Panc1 (cell line): ENCODE measurements around the gene KRT82. TPM values are rescaled to one million over a fixed set of nuclear protein-coding genes. Genes with fewer than 3 reads are reported as not detected.
A peak's percentile ranks its signal among the peaks of the same experiment; 100 is the strongest.

ENCODE experiments used
- ATAC-seq: fragments of 200-7000 bp; cut with Tn5 transposase; 2 replicates; pipeline ENCODE4 v1.9.1; 2020; ENCODE audit warnings: mild to moderate bottlenecking, moderate library complexity
- BruUV-seq: library from RNA; stranded (reverse); fragments of 400-500 nt; replicated peaks from 2 replicates; lab custom pipeline; 2021; lab: Mats Ljungman, UMichigan
- CTCF ChIA-PET: fragments of 300-600 bp; sonication (Branson Sonifier 250); formaldehyde crosslinking; loops from one replicate; lab custom pipeline; 2022; ENCODE audit warnings: antibody characterized with exemption; lab: Charles Lee
- POLR2A ChIA-PET: fragments of 300-600 bp; sonication (Branson Sonifier 250); formaldehyde crosslinking; loops from one replicate; lab custom pipeline; 2022; ENCODE audit warnings: antibody characterized with exemption; lab: Charles Lee
- DNase-seq: peaks from one replicate; pipeline ENCODE4 v3.0.0-alpha.2; 2010; ENCODE audit warnings: low read depth, low spot score
- H3K27ac ChIP-seq: 2 replicates; pipeline ENCODE4 v1.5.1; 2011; ENCODE audit warnings: mild to moderate bottlenecking, low read length, inconsistent platforms
- H3K27me3 ChIP-seq: fragments of 200-500 bp; sonication (Bioruptor generic); 2 replicates; pipeline ENCODE4 v1.6.0; 2014; ENCODE audit warnings: low read length, inconsistent platforms; ENCODE audit not compliant: control insufficient read depth, insufficient read depth
- H3K36me3 ChIP-seq: fragments of 200-500 bp; sonication (Bioruptor generic); 2 replicates; pipeline ENCODE4 v1.5.1; 2014; ENCODE audit warnings: inconsistent platforms, mild to moderate bottlenecking, low read length, moderate library complexity; ENCODE audit not compliant: control insufficient read depth, insufficient read depth
- H3K4me1 ChIP-seq: 2 replicates; pipeline ENCODE4 v1.5.1; 2011; ENCODE audit warnings: inconsistent platforms, mild to moderate bottlenecking, low read length, moderate library complexity; ENCODE audit not compliant: control insufficient read depth, insufficient read depth
- H3K4me3 ChIP-seq, 2 experiments: 2 replicates each; pipeline ENCODE4 v1.5.1; 2011 to 2012; ENCODE audit warnings: low read depth in 2 of 2, low read length in 2 of 2, mild to moderate bottlenecking in 2 of 2, inconsistent platforms in 1 of 2, moderate library complexity in 1 of 2
- H3K9me3 ChIP-seq: fragments of 200-500 bp; sonication (Bioruptor generic); 2 replicates; pipeline ENCODE4 v1.5.1; 2014; ENCODE audit warnings: low read depth, mild to moderate bottlenecking, inconsistent platforms, low read length, moderate library complexity; ENCODE audit not compliant: control insufficient read depth, insufficient read depth
- CTCF ChIP-seq: fragments of 450-650 bp; IDR thresholded peaks from 2 replicates; pipeline ENCODE4 v1.5.1; 2017; ENCODE audit warnings: mild to moderate bottlenecking
- POLR2AphosphoS5 ChIP-seq: IDR thresholded peaks from 2 replicates; pipeline ENCODE4 v1.6.1; 2012; ENCODE audit warnings: mild to moderate bottlenecking, low read depth, low read length, moderate library complexity
- REST ChIP-seq, 2 experiments: IDR thresholded peaks; 2 replicates each; pipeline ENCODE4 v1.6.1; 2011 to 2012; ENCODE audit warnings: low read depth in 2 of 2, control low read depth in 1 of 2, low read length in 1 of 2, mild to moderate bottlenecking in 1 of 2, moderate library complexity in 1 of 2; ENCODE audit not compliant: insufficient read depth in 1 of 2
- SIN3A ChIP-seq: IDR thresholded peaks from 2 replicates; pipeline ENCODE4 v1.6.1; 2012; ENCODE audit warnings: low read depth, mild to moderate bottlenecking, low read length, moderate library complexity, borderline replicate concordance; ENCODE audit not compliant: insufficient read depth
- TCF7L2 ChIP-seq: IDR thresholded peaks from 2 replicates; pipeline ENCODE4 v1.6.1; 2011; ENCODE audit warnings: mild to moderate bottlenecking, low read depth, low read length, inconsistent platforms
- in situ Hi-C: cut with HindIII; loops from 2 replicates; pipeline ENCODE4 v1.10.0; 2016; ENCODE audit warnings: low sequenced_read_pairs, low pct_unique_long_range_greater_than_20kb
- intact Hi-C: fragments of 100-400 bp; cut with micrococcal nuclease; formaldehyde crosslinking; loops from one replicate; pipeline ENCODE4 v1.10.0; 2022; ENCODE audit not compliant: unreplicated experiment
- total RNA-seq: library from RNA; stranded (reverse); gene quantifications from one replicate; pipeline ENCODE4 v1.2.1, GENCODE V29; 2021; ENCODE audit not compliant: unreplicated experiment

KRT82 gene
- total RNA-seq, 1 experiment from 2014 or later, result not detected

GRCh38 chr12:52434760-52435530, 28.8 kb upstream of the KRT82 start:
- in situ Hi-C loops (no loop called here), intact Hi-C loops (no loop called here)
- Histone ChIP-seq H3K27me3 (peaks cover 14% of the 10 kb centered on the region), H3K4me1 (no peaks in the 10 kb centered on the region), H3K27ac (no peak overlapping the region), H3K36me3 (no peaks in the 10 kb centered on the region), H3K4me3 (no peak overlapping the region), H3K9me3 (no peaks in the 10 kb centered on the region)
- CTCF ChIA-PET, result interaction anchor here (0.6 to 0.9 kb wide), 3 partner anchors 24 to 116 kb away, joined by 3 to 4 read pairs (median 3); no protein-coding TSS in a partner anchor
- POLR2A ChIA-PET, result no interaction called here
- BruUV-seq, result no TSS peak
- TF ChIP-seq SIN3A (no peak), CTCF (no peak)
- DNase-seq (no peak), ATAC-seq (no peak)

GRCh38 chr12:52434081-52434733, 28.1 kb upstream of the KRT82 start, which contains the start of gene KRT75:
Gene KRT75 (minus strand): TSS chr12:52434371. CDS start chr12:52434304, 67 bp downstream.
- Histone ChIP-seq H3K36me3 (no peaks in the 10 kb centered on the region), H3K27ac (no peak within 1 kb of the TSS), H3K4me1 (no peaks in the 10 kb centered on the region), H3K27me3 (peaks cover 19% of the 10 kb centered on the region), H3K9me3 (no peaks in the 10 kb centered on the region), H3K4me3 (no peak within 1 kb of the TSS)
- BruUV-seq, result no TSS peak
- intact Hi-C loops, result no loop called here
- DNase-seq (peak; percentile 65), ATAC-seq (peak; percentile 38)
- CTCF ChIA-PET, result no interaction called here
- POLR2A ChIA-PET, result no interaction called here
- in situ Hi-C loops, result no loop called here
- no peak for TF ChIP-seq SIN3A
- no peak for TF ChIP-seq CTCF
- no peak for TF ChIP-seq REST (IDR thresholded peaks at IDR 0.05; ENCODE audit: insufficient read depth in 1 of 2, low read depth in 2 of 2, low read length in 1 of 2)
- no peak for TF ChIP-seq TCF7L2
- TF ChIP-seq POLR2AphosphoS5, result no peak
